Left cardiac atrium (tissue), 4 donors: ENCODE results near the gene SPACDR. TPM values are rescaled to one million over a fixed set of nuclear protein-coding genes. Genes with fewer than 3 reads are reported as not detected.

Source experiments
- ATAC-seq, 2 donors: fragments of 200-7000 bp; cut with Tn5 transposase; one replicate each; pipeline ENCODE4 v1.9.1; 2020; ENCODE audit warnings: mild to moderate bottlenecking in 2 of 2, moderate library complexity in 2 of 2
- DNase-seq: peaks from one replicate; pipeline ENCODE4 v3.0.0-alpha.2; 2020
- intact Hi-C, 2 donors: fragments of 100-400 bp; cut with DNase I; formaldehyde crosslinking; loops; one replicate each; pipeline versions ENCODE4 v1.14.1 to v1.15.1; 2022 to 2023
- total RNA-seq, 2 donors: library from RNA; stranded (reverse); fragmentation: NEBNext Ultra II Directional; extraction: Animal tissue kit (Norgen Biotek cat#: 25700); gene quantifications; one replicate each; pipeline ENCODE4 v1.2.1, GENCODE V29; 2021
- donor health status: DM: no; HTN: yes; CAD: no.
- donor health status: DM: no; HTN: yes; CAD: no; lungs with severe emphysema.
- donor health status: DM: yes; HTN: yes; CAD: no.
- donor health status: Dilated cardiomyopathy.

SPACDR gene
- total RNA-seq, 2 donors from 2014 or later: 0.38 to 0.73 TPM

DNA sequence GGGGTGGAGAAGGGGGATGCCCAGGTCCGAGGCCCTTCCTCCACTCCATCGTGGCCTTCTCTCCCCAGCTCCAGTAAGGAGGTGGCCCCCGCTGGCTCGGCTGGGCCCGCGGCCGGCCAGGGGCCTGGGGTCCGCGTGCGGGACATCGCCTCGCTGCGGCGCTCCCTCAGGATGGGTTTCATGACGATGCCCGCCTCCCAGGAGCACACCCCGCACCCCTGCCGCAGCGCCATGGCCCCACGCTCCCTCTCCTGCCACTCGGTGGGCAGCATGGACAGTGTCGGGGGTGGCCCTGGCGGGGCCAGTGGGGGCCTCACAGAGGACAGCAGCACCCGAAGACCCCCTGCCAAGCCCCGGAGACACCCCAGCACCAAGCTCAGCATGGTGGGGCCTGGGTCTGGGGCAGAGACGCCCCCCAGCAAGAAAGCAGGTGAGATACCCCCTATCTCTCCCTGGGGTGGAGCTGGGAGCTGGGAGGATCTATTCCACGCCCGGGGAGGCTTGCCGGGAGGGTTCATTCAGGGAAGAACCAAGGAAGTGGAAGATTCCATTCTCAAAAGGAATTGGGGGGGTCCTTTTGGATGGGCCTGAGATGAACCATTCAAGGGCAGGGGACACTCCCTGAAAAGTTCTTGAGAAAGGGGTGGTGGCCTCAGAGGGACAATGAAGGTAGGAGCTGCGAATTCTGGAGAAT lies 22.8 kb upstream of the SPACDR start:
- no peak for DNase-seq
- ATAC-seq: no peak
- intact Hi-C loops: no loop called here

DNA sequence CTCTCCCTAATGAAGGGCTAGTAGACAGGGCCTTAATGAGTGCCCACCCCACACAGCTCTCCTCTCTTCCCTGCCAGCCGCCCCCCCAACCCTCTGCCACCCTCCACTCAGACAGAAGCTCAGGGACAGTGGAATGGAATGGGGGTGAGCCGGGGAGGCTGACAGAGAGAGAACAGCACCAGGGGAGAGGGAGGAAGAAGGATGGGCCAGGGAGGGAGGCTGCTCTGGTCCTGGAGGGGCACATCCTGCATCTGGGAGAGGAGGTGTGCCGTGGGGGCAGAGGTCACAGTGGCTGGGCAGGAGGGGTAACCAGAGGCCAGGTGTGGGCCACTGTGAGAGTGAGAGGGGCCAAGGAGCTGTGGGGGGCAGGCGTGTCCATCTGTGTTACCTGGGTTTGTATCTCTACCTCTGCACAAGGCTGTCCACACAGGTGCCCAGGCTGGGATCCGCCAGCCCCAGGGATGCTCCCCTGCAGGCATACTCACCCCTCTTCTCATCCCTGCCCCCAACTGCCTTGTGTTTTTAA lies 22.1 kb upstream of the SPACDR start:
- DNase-seq (no peak), ATAC-seq (no peak)
- intact Hi-C loops: no loop called here

DNA sequence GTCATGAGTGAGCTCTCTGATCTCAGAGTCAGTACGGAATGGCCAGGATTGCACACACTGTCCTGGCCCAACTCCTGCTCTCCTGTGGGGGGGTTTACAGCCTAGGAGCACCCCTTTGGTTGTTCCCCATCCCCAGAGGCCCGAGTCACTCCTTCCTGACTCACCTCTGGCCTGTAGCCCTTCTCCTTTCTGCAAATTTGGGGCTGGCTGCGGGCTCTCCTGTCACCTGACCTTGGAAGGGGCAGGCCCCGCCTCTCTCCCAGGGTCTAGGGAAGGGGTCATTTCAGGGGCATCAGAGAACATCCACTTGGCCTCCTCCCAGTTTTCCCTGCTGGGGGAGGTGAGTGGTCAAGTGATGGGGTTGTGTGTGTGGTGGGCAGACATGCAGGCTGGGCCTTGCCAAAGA lies 21.4 kb upstream of the SPACDR start:
- ATAC-seq (no peak), DNase-seq (no peak)
- intact Hi-C loops: no loop called here

DNA sequence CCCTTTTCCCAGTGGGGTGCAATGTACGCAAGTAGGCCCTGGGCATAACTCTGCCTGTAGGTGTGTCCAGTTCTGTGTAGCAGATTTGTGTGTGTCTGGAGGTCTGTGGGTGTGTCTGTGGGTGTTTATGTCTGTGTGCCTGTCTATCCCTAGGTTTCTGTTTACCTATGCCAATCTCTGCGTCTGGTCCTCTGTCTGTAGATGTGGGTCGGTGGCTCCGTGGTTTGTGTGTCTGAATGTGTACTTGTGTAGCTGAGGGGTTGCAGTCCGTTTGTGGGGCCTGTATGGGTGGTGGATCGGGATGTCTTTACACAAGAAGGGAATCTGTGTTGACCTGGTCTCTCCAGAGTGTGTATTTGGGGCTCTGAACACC lies 20.6 kb upstream of the SPACDR start:
- no peak for DNase-seq
- intact Hi-C loops: no loop called here
- peak in 1 of 2 donors; percentile 2 for ATAC-seq

DNA sequence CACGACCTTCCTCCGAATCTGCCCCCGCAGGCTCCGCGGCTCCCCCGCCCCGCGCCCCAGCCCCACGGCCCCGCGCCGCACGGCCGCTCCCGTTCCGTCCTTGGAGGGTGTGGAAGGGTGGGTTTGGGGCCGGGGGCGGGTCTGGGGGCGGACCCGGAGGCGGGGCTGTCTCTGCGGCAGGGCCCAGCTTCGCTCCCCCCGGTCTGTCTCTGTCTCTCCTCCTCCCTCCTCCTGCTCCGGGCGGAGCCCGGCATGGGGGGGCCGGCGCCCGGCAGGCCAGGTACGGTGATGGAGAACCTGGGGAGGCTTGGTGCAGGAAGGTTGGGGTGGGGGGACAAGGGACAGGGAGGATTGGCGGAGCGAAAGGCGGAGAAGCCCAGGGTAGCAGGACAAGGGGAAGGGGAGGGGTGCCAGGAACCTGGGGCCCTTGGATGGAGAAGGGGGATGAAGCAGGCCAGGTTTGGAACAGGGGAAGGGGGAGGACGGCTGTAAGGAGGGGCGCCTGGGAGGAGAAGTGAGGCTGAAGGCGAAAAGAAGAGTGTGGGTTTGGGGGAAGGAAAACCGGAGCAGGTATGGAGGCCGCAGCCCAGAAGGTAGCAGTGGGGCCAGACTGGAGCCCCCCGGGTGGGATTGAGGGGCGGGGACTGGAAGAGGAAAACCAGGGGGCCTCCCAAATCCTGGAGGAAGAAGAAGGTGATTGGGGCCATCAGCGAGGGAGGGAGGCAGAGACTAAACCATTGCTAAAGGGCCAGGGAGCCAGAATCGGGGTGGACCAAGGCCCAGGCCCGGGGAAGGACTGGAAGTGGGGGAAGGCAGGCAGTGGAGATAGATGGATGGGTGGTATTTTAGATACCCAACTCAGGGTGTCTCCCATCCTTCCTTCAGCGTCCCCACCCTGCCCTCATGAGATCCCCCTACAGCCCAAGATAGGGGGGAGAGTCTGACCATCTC lies 19.9 kb upstream of the SPACDR start, which contains the start of gene NYAP1:
Gene NYAP1, plus strand, starts transcription at position 206 of the 951 bp plus-strand sequence. CDS start 1,385 bp downstream, outside the sequence.
- no peak for DNase-seq
- ATAC-seq: peak; percentile 66 to 67
- intact Hi-C loops: no loop called here

DNA sequence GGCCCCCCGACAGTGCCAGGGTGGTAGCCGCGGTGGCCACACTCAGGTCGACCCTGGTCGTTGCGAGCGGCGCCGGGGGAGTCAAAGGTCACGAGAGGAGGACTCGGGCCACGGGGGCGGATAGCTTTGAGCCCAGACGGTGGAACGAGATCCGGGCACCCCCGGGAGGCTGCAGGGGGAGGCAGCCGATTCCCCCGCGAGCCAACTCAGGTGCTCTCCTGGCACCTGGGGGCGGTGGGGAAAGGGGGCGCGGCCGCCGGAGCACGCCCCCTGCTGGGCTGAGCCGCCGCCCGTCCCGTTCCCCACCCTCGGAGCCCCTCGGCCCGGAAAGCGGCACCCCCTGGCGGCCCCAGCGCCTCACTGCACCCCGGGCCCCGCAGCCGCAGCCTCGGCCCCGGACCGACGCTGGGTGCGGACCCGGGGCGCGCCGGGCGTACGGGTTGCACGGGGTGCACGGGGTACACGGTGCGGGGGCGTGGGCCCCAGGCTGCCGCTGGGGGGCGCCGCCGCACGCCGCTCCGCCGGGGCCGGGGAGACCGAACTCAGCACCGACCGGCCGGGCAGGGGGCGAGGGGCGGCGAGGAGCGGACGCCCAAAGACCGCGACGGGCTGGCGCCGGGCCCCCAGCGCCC lies 19.1 kb upstream of the SPACDR start:
- intact Hi-C loops: no loop called here
- ATAC-seq (peak; percentile 51 to 60), DNase-seq (peak; percentile 74)

DNA sequence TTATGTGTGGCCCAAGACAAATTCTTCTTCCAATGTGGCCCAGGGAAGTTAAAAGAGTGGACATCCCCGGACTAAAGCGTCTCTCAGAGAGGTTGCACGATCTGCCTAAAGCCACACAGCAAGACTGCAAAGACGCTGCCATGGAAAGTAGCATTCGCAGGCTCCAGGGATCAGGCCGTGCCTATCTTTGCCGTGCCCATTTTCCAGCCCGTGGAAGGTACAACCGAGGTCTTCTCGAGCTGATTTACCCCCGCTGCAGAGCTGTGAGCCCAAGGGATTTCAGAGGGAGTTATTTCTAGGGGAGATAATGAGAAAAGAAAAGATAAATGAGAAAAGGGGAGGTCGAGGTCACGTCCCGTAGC lies 18.6 kb upstream of the SPACDR start:
- intact Hi-C loops: no loop called here
- DNase-seq (no peak), ATAC-seq (no peak)

DNA sequence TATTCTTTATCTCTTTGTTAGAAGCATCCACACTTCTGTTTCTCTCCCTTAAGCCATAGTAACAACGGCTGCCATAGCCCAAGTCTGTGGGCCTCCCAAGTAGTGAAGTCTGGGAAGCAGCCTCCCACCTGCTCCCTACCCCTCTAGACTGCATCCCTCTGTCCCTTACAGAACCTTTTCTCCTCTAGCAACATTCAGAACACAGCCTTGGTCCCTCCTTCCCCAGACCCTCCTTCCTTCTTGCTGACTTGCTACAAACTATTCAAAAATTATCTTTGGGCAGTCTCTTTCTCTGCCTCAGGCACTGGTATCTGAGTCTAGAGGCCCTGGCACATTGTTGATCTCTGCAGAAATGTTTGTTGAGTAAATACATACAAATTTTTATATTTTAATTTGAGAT lies 17.4 kb upstream of the SPACDR start:
- ATAC-seq: no peak
- intact Hi-C loops: no loop called here
- DNase-seq: no peak

DNA sequence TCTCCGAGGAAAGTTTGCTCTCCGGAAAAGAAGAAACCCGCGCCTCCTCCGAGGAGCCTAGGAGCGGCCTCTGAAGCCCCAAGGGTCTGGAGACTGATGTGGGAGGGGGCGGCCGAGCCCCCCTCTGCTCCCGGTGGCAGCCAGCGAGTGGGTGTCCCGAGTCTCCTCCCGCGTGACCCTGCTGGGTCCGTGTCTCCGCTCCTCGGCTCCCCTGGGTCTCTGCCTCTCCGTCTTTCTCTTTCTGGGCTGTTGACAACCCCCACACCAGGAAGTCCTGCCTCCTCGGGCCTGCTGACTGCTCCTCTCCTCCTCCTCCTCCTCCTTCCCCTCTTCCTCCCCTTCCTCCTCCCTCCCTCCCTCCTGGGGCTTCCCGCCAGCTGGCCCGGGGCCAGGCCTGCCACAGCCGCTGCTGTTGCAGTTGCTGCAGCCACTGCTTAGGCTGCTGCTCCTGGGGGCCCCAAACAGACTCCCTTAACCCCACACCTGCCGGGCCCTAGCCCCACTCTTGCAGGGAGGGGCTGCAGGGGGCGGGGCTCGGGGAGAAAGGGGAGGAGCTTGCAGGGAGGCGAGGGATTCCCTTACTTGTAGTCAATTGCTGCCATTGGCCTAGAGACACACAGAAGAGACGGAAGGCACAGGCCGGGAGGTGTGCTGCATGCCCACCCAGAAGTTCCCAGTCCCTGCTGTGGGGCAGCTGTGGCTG lies 15.0 kb upstream of the SPACDR start, which contains the start of gene TSC22D4:
Gene TSC22D4, minus strand, starts transcription at position 257 of the 703 bp plus-strand sequence. CDS start 1,176 bp downstream, outside the sequence.
- peak; percentile 87 to 93 for ATAC-seq
- intact Hi-C loops: loop anchor here in 1 of 2 donors (5.0 kb wide), 2 partner anchors 68 to 213 kb away; partner anchors contain the start of gene GIGYF1
- DNase-seq: peak; percentile 91

DNA sequence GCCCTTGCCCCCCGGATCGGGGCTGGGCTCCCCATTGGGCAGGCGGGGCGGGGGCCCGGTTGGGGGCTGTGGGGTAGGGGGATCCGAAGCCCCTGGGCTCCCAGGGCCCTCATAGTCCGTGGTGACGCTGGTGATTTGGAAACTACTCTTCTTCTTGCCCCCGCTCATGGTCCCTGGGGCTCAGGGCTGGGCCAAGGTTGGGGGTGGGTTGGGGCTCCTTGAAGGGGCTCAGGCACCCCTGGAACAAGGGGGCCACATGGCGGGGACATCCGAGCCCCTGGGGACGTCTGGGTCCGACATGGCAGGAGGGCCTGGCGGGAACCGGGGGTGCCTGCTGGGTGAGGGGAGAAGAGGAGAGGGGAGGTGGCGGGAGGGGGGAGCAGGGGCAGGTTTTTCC lies 13.8 kb upstream of the SPACDR start:
- intact Hi-C loops: loop anchor here in 1 of 2 donors (5.0 kb wide), 2 partner anchors 69 to 214 kb away; partner anchors contain the start of gene GIGYF1
- no peak for ATAC-seq
- DNase-seq: no peak

DNA sequence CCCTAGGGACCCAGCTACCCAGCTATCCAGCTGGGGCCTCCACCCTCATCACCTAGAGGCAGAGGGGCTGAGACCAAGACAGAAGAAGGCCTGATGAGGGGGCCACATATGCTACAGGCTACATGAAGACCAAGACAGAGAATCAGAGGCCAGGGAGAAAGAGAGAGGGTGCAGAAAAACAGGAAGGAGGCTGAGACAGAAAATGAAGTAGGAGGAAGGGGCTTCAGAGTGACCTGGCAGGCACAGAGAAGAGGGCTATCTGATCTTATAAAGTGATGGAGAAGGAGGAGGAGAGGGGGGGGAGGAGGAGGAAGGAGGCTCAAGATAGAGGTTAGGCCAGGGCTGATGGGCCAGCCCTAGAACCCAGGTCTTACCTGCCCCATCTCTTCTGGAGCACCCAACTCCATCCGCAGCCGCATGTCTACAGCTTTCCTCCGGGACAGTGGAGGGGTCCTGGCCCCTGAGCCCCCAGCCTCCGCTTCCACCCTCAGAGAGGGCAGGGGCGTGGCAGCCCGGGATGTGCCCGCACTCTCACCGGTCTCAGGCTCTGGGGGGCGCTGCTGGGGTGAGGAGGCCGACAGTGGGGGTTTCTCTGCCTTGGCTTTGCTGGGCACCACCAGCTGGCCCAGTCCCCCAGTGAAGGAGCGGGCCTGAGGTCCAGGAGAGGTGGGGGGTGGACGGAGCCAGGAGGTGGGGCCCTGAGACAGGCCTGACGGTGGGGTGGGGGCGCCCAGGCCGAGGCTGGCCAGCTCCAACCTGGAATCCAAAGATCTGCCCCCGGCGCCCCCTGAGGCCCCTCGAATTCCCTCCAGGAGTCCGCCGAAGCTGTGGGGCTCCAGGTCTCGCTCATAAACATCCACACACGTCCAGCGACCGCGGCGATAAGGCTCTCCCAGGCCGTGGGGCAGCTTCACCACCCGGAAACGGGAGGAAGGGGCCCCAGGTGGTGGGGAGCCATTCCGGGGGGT lies 13.1 kb upstream of the SPACDR start:
- intact Hi-C loops: loop anchor here in 1 of 2 donors (5.0 kb wide), 2 partner anchors 70 to 215 kb away; partner anchors contain the start of gene GIGYF1
- ATAC-seq: no peak
- DNase-seq: no peak

DNA sequence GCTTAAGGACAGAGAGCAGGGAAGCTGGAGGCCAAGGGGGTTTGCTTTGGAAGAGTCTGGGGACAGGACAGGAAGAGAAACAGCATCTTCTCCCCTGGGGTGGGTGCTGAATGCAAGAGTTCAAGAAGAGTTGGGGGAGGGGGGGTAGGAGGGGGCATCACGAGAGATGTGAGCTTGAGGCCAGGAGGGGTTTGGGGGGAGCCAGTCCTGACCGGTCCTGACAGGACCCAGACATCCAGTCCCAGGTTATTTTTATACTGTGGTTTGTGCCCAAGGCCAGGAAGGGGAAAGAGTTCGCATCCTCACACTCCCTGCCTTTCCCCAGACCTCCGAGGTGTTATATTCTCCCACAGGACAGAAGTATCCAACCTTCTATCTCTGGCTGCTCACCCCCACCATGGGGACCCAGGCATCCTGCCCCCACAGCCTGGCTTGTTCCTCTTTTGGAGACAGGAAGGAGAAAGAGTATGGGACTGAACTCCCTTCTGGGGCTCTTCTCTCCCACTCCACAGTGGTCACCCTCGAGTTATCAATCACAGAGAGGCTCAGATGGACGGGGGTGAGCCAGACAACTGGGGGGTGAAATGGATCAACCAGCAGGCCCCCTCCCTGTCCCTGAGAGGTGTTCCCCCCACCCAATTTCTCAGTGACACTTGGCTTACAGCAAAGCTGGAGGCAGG lies 12.2 kb upstream of the SPACDR start:
- intact Hi-C loops: loop anchor here in 1 of 2 donors (5.0 kb wide), 2 partner anchors 71 to 216 kb away; partner anchors contain the start of gene GIGYF1
- no peak for DNase-seq
- no peak for ATAC-seq

DNA sequence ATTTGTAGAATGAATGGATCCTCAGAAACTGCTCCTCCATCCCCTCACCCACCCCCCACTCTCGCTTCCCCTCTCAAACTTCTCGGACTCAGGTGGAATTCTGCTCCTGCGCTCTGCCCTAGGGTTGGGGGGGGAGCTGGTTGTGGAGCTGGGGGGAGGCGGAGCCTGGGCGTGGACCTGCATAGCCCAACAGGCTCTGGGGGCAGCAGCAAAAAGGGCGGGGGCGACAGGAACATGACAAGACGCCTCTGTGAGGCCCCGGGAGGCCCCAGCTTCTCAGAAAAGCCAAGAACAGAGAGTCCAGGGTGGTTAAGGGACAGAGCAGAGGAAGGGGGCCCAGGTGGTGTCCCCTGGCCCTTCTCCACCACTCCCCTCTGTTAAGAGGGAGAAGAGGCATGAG lies 11.5 kb upstream of the SPACDR start:
- DNase-seq: peak; percentile 58
- ATAC-seq: no peak
- intact Hi-C loops: loop anchor here in 1 of 2 donors (5.0 kb wide), 2 partner anchors 72 to 217 kb away; partner anchors contain the start of gene GIGYF1

DNA sequence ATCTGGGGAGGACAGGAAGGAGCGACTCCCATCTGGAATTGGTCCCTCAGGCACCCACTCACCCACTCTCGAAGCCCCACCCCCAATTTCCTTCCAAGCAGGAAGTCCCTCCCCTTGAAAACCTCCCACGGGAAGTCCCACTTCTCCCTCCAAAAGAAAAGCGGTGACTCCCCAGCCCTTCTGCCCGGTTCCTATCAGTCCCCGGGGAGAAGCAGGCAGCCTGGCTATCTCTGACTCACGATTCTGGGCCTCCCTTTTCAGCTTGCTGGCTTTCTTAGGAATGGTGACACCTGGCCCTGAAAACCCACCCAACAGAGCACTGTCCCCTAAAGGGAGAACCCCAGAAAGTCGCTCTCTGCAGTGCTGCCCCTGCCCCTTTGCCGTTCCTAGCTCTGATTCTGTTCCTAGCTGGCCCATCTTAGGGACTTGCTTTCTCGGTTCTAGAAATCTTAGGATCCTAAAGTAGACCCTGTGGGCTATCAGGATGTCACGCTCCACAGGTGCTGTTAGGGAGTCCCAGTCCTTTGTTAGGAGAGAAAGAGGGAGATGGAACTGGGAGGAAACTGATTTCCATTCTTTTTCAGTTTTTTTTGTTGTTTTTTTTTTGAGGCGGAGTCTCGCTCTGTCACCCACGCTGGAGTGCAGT lies 8.9 kb upstream of the SPACDR start:
- ATAC-seq (peak; percentile 20 to 47), DNase-seq (peak; percentile 73)
- intact Hi-C loops: loop anchor here in 1 of 2 donors (5.0 kb wide), 1 partner anchor 89 kb away; no protein-coding TSS in a partner anchor

DNA sequence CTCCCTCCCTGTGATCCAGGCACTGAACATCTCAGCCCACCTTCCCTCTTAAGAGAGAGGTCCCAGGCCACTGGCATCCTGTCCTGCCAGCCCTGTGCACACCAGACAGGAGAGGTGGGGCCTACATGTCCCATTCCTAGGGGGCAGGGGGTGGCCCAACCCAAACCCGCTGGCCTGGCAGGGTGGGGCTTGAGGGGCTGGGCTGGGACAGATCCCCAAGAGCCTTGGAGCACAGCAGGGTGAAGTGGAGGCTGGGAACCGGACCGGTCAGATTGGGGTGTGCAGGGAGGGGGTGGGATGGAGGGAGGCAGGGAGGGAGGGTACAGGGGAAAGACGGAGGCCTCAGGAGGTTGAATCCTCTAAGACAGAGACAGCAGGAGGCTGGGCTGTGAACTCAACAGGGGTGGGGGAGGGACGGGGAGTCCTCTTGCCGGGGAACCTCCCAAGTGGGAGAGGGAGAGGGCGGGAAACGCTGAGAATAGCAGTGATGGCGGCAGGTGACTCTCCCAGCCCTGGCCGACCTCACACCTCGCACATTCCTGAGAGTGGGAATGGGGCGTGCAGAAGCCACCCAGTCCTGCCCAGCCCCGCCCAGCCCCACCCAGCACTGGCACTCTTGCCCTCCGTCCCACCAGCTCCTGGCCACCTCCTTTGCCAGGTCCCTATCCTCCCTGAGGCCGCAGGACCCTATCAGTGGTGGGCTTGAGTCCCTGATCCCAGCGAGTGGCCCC lies 8.2 kb upstream of the SPACDR start:
- DNase-seq (no peak), ATAC-seq (no peak)
- intact Hi-C loops: loop anchor here in 1 of 2 donors (5.0 kb wide), 1 partner anchor 90 kb away; no protein-coding TSS in a partner anchor
